ENCODE measurements around the gene MX2.

- TF ChIP-seq REST (IDR thresholded peaks at IDR 0.05; ENCODE audit: low read depth) = no peak
- no peak for TF ChIP-seq EP300 (IDR thresholded peaks at IDR 0.05; ENCODE audit: borderline replicate concordance)
- TF ChIP-seq YY1 (IDR thresholded peaks at IDR 0.05; ENCODE audit: low read depth) = no peak
- no peak for TF ChIP-seq CREB1 (IDR thresholded peaks at IDR 0.05; ENCODE audit: low read depth)
- TF ChIP-seq, protein P1, sequence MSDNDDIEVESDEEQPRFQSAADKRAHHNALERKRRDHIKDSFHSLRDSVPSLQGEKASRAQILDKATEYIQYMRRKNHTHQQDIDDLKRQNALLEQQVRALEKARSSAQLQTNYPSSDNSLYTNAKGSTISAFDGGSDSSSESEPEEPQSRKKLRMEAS (IDR thresholded peaks at IDR 0.05) = no peak
- no peak for TF ChIP-seq RAD21 (IDR thresholded peaks at IDR 0.05; ENCODE audit: low read depth)
These were observed 13.2 kb downstream of the MX2 start for GRCh38 chr21:41374867-41375533.

Data from Ishikawa (cell line).